Measurements from ENCODE around the gene GFRA1.

The GFRA1 gene

GRCh38 chr10:116115036-116115641 lies 157.9 kb downstream of the GFRA1 start:
- Histone ChIP-seq H3K23ac (ENCODE audit: low read depth, low read length, poor library complexity) (no peak overlapping the region), H3K36me3 (replicated peaks in 1 of 2; ENCODE audit: control insufficient read depth in 2 of 2, insufficient read depth in 2 of 2, low read length in 2 of 2) (peaks cover 0 to 32% of the 10 kb centered on the region in 2 donors), H4K91ac (ENCODE audit: low read depth, low read length, poor library complexity) (no peak overlapping the region), H3K18ac (ENCODE audit: low read length) (no peak overlapping the region), H3K4ac (ENCODE audit: low read length) (no peak overlapping the region), H2BK15ac (ENCODE audit: low read length) (no peak overlapping the region), H3K79me1 (ENCODE audit: low read depth, low read length) (no peaks in the 10 kb centered on the region), H3K9ac (ENCODE audit: low read depth, low read length, poor library complexity) (no peak overlapping the region), H2BK5ac (ENCODE audit: low read length) (no peak overlapping the region), H3K4me3 (ENCODE audit: low read length in 2 of 2) (no peak overlapping the region), H3K27ac (replicated peaks; ENCODE audit: low read length) (no peak overlapping the region), H2AK5ac (ENCODE audit: low read depth, low read length) (no peak overlapping the region), H4K8ac (ENCODE audit: low read depth, low read length) (no peak overlapping the region), H3K9me3 (replicated peaks in 1 of 2; ENCODE audit: control insufficient read depth in 2 of 2, insufficient read depth in 1 of 2, low read depth in 1 of 2, low read length in 2 of 2) (peaks cover 0 to 4% of the 10 kb centered on the region in 2 donors), H3K27me3 (ENCODE audit: control insufficient read depth in 3 of 3, insufficient read depth in 3 of 3, low read depth in 1 of 3, low read length in 3 of 3) (no peaks in the 10 kb centered on the region), H2AFZ (ENCODE audit: low read length) (no peak overlapping the region), H2BK120ac (ENCODE audit: low read depth, low read length) (no peak overlapping the region), H2BK12ac (ENCODE audit: low read length) (no peak overlapping the region), H3K4me2 (ENCODE audit: insufficient read depth, low read length, poor library complexity, severe bottlenecking) (no peak overlapping the region), H3K4me1 (ENCODE audit: control insufficient read depth in 2 of 2, insufficient read depth in 1 of 2, low read depth in 1 of 2, low read length in 2 of 2) (no peaks in the 10 kb centered on the region), H3K14ac (ENCODE audit: low read length) (no peak overlapping the region)
- DNase-seq (ENCODE audit: low spot score), result no peak
- no CpG with 5 or more reads among the region's 5 CpGs for WGBS, 2 donors (ENCODE audit: extremely low coverage in 2 of 2, insufficient read length in 2 of 2, insufficient replicate concordance in 1 of 2)

GRCh38 chr10:116113721-116114501 lies 159.1 kb downstream of the GFRA1 start:
- Histone ChIP-seq H2BK15ac (ENCODE audit: low read length) (no peak overlapping the region), H2BK12ac (ENCODE audit: low read length) (no peak overlapping the region), H3K27me3 (ENCODE audit: control insufficient read depth in 3 of 3, insufficient read depth in 3 of 3, low read depth in 1 of 3, low read length in 3 of 3) (no peaks in the 10 kb centered on the region), H2AK5ac (ENCODE audit: low read depth, low read length) (no peak overlapping the region), H3K4me2 (ENCODE audit: insufficient read depth, low read length, poor library complexity, severe bottlenecking) (no peak overlapping the region), H3K4me3 (ENCODE audit: low read length in 2 of 2) (no peak overlapping the region), H3K14ac (ENCODE audit: low read length) (no peak overlapping the region), H2BK5ac (ENCODE audit: low read length) (no peak overlapping the region), H3K9ac (ENCODE audit: low read depth, low read length, poor library complexity) (no peak overlapping the region), H2BK120ac (ENCODE audit: low read depth, low read length) (no peak overlapping the region), H3K79me1 (ENCODE audit: low read depth, low read length) (no peaks in the 10 kb centered on the region), H3K36me3 (replicated peaks in 1 of 2; ENCODE audit: control insufficient read depth in 2 of 2, insufficient read depth in 2 of 2, low read length in 2 of 2) (peaks cover 0 to 22% of the 10 kb centered on the region in 2 donors), H2AFZ (ENCODE audit: low read length) (no peak overlapping the region), H3K9me3 (replicated peaks in 1 of 2; ENCODE audit: control insufficient read depth in 2 of 2, insufficient read depth in 1 of 2, low read depth in 1 of 2, low read length in 2 of 2) (no peaks in the 10 kb centered on the region), H3K4ac (ENCODE audit: low read length) (no peak overlapping the region), H3K4me1 (ENCODE audit: control insufficient read depth in 2 of 2, insufficient read depth in 1 of 2, low read depth in 1 of 2, low read length in 2 of 2) (no peaks in the 10 kb centered on the region), H3K18ac (ENCODE audit: low read length) (no peak overlapping the region), H3K23ac (ENCODE audit: low read depth, low read length, poor library complexity) (no peak overlapping the region), H4K8ac (ENCODE audit: low read depth, low read length) (no peak overlapping the region), H4K91ac (ENCODE audit: low read depth, low read length, poor library complexity) (no peak overlapping the region), H3K27ac (replicated peaks; ENCODE audit: low read length) (no peak overlapping the region)
- no CpG with 5 or more reads among the region's 16 CpGs for WGBS, 2 donors (ENCODE audit: extremely low coverage in 2 of 2, insufficient read length in 2 of 2, insufficient replicate concordance in 1 of 2)
- no peak for DNase-seq (ENCODE audit: low spot score)

GRCh38 chr10:116112232-116113231 lies 160.5 kb downstream of the GFRA1 start:
- Histone ChIP-seq H3K4me3 (ENCODE audit: low read length in 2 of 2) (no peak overlapping the region), H4K8ac (ENCODE audit: low read depth, low read length) (no peak overlapping the region), H3K4me1 (ENCODE audit: control insufficient read depth in 2 of 2, insufficient read depth in 1 of 2, low read depth in 1 of 2, low read length in 2 of 2) (no peaks in the 10 kb centered on the region), H3K36me3 (replicated peaks in 1 of 2; ENCODE audit: control insufficient read depth in 2 of 2, insufficient read depth in 2 of 2, low read length in 2 of 2) (peaks cover 0 to 16% of the 10 kb centered on the region in 2 donors), H2BK12ac (ENCODE audit: low read length) (no peak overlapping the region), H3K18ac (ENCODE audit: low read length) (no peak overlapping the region), H3K4me2 (ENCODE audit: insufficient read depth, low read length, poor library complexity, severe bottlenecking) (no peak overlapping the region), H4K91ac (ENCODE audit: low read depth, low read length, poor library complexity) (no peak overlapping the region), H2BK15ac (ENCODE audit: low read length) (no peak overlapping the region), H3K4ac (ENCODE audit: low read length) (no peak overlapping the region), H2BK5ac (ENCODE audit: low read length) (no peak overlapping the region), H3K27me3 (ENCODE audit: control insufficient read depth in 3 of 3, insufficient read depth in 3 of 3, low read depth in 1 of 3, low read length in 3 of 3) (no peaks in the 10 kb centered on the region), H3K23ac (ENCODE audit: low read depth, low read length, poor library complexity) (no peak overlapping the region), H2AFZ (ENCODE audit: low read length) (no peak overlapping the region), H3K79me1 (ENCODE audit: low read depth, low read length) (no peaks in the 10 kb centered on the region), H3K9me3 (replicated peaks in 1 of 2; ENCODE audit: control insufficient read depth in 2 of 2, insufficient read depth in 1 of 2, low read depth in 1 of 2, low read length in 2 of 2) (no peaks in the 10 kb centered on the region), H3K27ac (replicated peaks; ENCODE audit: low read length) (no peak overlapping the region), H3K14ac (ENCODE audit: low read length) (no peak overlapping the region), H3K9ac (ENCODE audit: low read depth, low read length, poor library complexity) (no peak overlapping the region), H2BK120ac (ENCODE audit: low read depth, low read length) (no peak overlapping the region), H2AK5ac (ENCODE audit: low read depth, low read length) (no peak overlapping the region)
- no peak for DNase-seq (ENCODE audit: low spot score)
- no CpG with 5 or more reads among the region's 17 CpGs for WGBS, 2 donors (ENCODE audit: extremely low coverage in 2 of 2, insufficient read length in 2 of 2, insufficient replicate concordance in 1 of 2)
